Measurements from ENCODE around the gene RAC2. TPM values are rescaled to one million over a fixed set of nuclear protein-coding genes. Genes with fewer than 3 reads are reported as not detected.
"Not testable (repeated sequence)": the region's sequence is repeated elsewhere in the genome, so short reads cannot be mapped to it uniquely, and the experiment has no call there.

The RAC2 gene
- total RNA-seq, 1 donor from 2014 or later, result 13.7 TPM

DNA sequence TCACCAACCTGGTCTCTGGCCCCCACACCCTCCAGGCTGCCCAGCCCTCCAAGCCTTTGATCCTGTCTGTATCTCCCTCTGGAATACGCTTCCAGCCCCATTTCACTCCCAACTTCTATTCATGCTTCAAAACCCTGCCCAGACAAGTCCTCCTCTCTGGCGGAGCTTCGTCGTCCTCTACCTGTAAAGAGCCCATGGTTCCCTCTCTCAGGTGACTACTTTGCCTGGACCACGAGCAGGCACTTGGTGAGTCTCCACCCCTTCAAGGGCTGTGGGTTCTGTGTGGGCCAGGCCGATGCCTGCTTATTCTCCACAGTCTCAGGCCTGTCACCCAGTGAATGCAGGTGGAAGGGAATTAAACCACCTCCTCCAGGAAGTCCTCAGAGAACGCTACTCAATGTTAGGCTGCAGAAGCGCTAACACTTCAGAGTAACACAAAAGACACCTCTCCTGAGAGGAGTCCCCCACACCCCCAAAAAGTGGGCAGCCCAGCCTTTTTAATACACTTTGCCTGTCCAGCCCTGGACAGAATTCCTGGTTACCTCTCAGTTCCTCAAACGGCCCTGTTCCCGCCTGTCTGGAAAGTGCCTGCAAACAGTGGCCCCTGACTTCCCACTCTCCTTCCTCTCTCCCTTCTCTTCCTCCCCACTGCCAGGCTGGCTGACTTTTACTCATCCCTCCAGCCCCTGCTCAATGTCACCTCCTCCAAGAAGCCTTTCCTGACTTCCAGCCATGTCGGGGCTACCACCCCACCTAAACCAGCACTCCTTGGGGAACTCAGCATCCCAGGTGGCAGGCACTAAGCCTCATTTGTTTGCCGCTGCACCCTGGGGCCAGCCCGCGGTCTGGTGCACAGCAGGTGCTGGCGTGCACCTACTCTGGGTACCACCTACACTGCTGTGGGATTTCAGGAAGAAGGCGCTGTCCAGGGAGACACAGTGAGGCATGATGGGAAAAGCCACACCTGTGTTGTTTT, 9.0 kb downstream of the RAC2 start:
- DNase-seq (ENCODE audit: low read depth), result no peak

DNA sequence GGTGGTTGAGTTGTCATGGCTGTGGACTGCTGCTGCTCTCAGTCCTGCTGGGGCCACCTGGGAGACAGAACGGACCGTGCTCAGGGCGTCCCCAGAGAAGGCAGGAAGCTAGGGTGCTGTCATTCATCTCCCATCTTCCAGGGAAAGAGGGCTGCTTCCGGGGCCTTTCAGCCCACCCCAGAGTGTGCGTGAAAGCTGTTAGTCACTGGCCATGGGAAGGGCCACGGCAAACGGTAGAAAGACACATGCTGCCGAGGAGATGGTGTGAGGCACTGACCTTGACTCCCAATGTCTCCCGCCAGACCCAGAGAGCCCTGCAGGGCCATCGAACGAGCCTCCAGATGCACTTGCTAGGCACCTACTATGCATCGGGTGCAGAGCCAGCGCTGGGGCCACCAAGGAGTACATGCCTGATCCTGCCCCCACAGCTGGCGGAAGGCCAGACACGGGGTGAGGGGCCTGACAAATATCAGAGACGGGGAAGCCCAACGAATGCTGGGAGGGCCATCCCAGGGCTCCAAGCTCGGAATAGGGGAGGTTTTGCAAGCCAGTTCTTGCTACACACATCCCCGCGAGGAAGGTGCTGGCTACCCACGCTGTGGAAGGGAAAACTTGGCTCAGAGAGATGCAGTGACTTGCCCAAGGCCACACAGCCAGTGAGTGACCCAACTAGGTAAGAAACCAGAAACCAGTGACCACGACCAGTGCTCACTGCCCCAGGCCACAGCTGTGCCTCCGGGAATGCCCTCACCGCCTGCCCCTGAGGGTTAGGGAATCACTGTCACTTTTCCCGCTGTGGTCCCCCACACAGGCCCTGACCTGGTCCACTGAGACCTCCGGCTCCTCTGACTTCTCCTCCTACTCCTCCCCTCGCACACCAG, 10.1 kb downstream of the RAC2 start:
- no peak for DNase-seq (ENCODE audit: low read depth)

DNA sequence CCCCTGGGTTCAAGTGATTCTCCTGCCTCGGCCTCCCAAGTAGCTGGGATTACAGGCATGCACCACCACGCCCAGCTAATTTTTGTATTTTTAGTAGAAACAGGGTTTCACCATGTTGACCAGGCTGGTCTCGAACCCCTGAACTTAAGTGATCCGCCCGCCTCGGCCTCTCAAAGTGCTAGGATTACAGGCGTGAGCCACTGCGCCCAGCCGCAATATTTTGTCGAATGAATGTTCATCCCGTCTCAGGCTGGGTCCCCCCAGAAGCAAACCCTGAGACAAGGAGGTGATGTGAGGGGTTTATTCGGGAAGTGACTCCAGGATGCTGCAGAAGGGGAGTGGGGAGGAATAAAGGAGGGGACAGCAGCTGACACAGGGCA, 10.7 kb downstream of the RAC2 start:
- not testable (repeated sequence) for DNase-seq (ENCODE audit: low read depth)

DNA sequence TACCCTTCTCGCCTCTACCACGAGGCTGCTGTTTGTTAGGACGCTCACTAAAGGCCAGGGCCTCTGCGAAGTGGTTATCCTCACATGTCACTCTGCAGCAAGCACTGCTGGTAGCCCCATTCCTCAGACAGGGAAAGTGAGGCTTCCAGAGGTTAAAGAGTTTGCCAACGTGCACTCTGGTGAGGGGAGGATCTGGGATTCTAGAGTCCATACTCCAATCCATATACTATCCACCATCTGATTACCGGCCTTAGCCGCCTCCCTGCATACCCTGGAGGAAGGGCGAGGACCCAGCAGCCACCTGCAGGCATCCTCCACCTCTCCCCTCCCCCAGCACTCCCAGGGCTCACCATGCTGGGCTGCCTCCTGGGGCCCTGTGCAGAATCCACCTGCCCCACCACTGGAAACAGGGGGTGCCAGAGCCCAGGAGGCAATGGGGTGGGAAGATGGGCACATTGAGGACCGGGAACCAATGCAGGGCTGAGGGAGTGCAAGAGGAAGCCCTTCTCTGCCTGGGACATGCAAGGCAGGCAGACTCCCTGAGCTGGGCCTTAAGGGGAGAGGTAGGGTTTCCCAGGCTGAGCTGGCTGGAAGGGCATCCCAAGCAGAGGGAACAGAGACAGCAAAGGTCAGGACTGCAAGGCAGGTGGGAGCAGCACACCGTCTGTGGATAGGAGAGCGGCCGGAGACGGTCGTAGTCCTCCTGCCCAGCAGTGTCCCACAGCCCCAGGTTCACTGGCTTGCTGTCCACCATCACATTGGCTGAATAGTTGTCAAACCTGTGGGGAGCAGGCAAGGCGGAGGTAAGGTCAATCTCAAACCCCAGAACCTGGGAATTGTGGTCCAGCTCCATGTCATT, 11.7 kb downstream of the RAC2 start:
- DNase-seq (ENCODE audit: low read depth), result no peak

DNA sequence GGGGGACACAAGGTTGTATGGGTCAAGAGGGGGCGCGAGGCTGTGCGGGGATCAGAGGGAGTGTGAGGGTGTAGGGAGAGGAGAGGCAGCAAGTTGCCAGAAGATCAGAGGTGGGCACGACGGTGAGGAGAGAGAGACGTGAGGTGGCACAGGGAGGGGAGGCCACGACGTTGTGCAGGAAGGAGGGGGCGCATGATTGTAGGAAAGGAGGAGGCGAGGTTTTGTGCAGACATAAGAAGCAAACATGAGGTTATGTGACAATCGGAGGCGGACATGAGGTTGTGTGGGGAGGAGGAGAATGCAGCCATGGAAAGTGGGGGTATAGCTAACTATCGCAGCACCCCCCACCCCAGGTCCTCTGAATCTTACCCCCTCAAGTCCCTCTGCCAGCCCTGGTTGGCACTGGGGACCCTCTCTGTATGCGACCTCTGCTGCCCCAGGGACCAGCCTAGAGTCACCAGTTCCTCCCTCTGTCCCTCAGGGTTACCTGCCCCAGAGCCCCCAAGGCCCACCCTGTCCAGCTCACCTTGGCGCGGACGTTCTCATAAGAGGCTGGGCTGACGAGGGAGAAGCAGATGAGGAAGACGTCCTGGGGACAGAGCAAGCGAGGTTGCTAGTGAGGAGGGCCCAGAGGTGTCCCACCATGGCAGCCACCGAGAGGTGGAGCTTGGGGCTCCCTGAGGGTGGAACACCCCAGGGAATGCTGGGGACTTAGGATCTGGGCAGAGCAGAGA, 12.5 kb downstream of the RAC2 start:
- no peak for DNase-seq (ENCODE audit: low read depth)

DNA sequence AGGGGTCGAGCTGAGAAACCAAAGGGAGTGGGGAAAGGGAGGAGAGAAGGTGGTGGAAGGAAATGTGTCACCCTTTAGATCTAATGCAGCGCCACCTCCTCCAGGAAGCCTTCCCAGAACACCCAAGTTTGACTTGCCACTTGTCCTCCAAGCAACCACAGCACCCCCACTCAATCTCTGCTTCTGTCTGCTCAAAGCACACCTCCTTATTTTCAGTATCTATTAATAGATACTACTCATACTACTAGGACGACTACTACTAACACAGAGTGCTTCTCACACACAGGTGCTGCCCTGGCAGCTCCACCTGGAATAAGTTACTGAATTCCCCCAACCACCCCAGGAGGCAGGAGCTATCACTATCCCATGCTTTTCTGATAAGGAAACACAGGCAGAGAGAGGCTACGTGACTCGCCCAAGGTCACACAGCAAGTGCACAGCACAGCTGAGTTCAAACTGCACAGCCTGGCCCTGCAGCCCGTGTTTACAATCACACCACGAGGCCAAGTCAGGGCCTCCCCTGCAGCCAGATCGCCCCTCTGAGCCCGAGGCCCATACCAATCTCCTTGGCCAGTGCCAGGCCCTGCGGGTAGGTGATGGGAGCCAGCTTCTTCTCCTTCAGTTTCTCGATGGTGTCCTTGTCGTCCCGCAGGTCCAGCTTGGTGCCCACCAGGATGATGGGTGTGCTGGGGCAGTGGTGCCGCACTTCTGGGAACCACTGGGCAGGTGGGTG, 13.2 kb downstream of the RAC2 start:
- DNase-seq (ENCODE audit: low read depth), result no peak

DNA sequence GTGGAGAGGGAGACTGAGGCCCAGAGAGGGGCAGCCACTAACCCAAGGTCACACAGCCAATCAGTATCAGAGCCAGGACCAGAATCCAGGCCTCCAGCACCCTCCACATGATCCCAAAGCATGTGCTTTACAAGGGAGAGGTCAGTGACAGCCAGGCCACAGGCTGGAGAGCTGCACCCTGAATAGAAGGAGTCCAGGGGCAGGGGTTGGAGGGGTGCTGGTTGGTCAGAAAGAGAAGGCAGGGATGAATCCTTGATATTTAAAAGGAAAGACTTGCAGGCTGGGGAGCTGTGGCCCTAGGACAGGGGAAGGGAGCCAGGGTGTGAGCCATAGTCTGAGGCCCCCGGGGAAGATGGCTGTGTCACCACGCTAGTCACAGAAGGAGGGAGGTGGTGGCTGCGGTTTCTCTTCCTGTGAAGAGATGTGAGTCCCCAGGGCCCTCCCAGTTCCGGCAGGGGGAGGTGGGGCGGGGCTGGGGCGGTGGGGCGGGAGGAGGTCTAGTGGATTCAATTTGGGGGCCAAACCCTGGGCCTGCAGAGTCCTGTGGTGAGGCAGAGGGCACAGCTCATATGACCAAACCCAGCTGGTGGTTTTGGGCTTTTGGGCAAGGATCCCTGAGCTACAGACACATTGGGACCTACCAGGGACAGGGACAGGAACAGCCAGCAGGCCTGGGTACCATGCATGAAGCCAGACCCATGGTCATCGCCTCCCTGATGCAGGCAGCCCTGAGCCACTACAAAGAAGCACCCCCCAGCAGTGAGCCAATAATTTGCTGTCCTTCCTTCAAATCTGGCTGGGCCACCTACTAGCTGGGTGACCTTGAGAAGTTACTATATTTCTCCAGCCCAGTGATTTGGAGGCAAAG, 14.0 kb downstream of the RAC2 start:
- no peak for DNase-seq (ENCODE audit: low read depth)

DNA sequence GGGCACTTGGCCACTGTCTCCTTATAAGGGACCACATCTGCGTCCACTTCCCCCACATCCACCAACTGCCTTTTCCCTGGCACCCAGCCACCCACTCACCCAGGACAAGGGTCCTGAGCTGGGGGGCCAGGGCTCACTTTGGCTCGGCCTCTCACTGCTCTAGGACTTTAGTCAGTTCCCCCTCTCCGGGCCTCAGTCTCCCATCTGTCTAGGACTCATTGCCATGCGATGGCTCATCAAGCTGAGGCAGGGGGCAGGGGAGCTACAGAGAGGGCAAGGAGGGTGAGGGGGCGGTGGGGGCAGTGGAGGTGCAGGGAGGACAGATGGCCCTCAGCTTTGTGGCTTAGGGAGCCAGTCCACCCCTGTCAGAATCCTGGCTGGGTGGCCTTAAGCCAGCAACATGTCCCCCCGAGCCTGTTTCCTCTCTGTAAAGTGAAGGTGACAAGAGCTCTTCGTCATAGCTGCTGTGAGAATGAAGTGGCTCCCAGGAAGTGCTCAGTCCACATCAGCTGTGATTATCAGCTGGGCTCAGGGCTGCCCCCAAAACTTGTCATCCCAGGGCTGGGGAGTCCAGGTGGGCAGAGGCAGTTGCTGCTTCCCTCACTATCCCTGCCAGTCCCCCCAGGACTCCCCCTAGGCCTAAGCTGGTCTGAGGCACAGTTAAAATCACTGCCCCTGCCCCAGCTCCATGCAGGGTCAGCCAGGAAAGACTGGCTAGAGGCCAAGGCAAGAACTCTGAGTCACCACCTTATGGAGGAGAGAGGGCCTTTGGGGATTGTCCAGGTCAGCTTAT, 14.9 kb downstream of the RAC2 start:
- DNase-seq (ENCODE audit: low read depth), result peak; percentile 86

DNA sequence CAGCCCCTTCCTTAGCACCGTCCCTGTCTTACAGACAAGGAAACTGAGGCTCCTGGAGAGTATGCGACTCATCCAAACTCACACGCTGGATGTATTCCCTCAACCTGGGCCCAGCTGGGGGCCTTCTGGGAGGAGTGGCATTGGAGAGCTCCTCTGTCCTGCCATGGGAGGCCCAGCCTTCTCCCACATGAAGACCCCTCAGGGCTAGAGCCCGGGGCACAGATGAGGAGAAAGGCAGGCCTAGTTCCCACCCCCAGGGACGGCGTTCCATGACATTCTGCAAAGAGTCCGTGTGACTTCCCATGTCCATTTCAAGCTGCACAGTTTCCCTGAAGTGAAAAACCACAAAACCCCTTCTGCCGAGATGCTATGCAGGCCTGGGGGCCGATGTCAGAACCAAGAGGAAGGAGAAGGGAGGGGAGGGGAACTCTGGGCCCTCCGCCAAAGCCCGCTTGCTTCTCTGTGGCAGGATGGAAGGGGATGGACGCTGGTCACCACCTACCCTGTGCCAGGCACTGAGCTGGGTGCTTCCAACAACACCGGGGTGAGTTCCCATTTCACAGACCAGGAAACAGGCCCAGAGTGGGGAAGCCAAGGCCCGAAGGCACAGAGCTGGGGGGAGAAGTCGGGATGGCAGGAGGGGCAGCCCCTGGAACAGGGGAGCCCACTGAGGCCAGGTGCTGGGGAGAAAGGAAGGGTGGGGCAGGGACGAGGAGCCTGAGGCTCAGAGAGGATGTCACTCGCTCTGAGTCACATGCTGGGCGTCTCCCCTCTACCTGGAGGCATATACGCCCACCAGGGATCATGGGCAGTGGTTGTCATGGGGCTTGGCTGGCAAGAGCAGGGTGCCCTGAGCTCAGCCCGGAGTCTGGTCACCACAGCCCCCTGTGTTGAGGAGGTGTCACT, 15.7 kb downstream of the RAC2 start:
- peak; percentile 25 for DNase-seq (ENCODE audit: low read depth)

DNA sequence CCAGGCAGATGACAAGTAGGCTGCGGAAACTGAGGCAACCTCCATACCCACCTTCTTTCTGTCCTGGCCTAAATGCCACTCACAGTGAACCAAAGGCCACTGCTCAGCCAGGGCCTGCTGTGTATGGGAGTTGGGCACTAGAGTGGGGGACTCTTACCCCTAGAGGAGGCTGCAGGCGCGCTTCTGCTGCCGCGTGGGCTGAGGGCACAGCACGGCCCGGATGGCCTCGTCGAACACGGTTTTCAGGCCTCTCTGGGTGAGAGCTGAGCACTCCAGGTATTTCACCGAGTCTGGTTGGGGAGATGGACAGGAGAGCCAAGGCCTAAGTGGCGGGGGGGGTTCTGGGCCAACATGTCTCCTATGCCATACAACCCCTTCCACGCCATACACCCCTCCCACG, 17.6 kb downstream of the RAC2 start:
- DNase-seq (ENCODE audit: low read depth), result no peak

DNA sequence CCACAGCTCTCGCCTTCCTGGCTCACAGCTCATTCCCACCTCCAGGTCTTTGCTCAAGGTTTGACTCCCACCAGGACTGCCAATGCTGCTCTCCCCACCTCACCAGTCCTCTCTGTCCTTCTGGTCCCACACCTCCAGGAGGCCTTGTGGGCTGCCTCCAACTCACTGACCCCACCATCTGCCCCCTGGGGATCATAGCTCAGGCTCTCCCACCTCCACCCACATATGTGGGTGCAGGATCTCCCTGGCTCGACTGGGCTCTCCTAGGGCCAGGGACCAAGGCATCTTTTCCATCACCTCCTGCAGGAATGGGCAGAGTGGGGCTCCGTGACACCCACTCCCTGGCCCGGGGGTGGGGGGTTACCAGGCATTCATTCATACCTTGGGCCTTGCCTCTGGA, 18.0 kb downstream of the RAC2 start:
- DNase-seq (ENCODE audit: low read depth), result no peak

DNA sequence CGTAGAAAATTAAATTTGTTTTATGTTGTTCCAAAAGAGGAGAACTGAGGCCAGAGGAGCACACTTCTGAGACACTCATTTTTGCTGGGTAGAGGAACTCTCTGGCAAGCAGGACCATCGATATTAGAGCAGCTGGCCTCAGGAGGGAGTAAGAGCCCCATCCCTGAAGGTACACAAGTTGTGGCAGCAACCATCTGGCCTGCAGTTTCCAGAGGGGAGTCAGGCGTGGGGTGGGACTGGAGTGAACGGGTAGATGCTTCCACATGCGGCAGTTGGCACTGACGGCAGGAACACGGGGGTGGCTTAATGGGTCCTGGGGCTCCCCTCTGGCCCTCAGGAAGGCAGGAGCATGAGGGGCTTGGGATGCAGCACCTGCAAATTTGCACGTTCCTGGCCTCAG, 18.6 kb downstream of the RAC2 start:
- DNase-seq (ENCODE audit: low read depth), result no peak

DNA sequence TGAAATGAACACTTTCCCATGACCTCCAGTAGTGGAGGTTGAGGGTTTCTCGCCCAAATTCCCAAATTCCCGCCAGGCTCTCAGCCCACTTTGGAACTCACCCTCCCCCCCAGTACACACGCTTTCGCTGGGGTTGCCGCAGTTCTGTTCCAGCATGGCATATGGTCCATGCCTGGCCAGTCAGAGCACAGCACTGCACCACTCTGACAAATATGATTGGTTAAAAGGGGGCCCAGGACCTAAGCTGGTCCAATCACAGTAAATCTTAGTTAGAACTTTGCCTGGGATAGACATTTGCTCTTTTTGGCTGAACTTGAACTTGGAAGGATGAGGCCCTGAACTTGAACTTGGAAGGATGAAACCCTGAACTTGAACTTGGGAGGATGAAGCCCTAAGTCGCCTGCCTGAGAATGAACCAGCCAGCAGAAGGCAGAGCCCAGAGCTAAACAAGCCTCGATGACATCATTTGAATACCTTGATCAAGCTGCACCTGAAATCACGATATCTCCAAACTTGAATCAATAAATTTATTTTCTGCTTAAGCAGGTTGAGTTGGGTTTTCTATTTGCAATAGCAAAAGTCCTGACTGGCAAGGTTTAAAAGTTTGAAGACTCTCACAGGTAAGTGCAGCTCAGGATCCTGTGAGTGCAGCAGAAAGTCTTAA, 19.2 kb downstream of the RAC2 start:
- DNase-seq (ENCODE audit: low read depth), result no peak

DNA sequence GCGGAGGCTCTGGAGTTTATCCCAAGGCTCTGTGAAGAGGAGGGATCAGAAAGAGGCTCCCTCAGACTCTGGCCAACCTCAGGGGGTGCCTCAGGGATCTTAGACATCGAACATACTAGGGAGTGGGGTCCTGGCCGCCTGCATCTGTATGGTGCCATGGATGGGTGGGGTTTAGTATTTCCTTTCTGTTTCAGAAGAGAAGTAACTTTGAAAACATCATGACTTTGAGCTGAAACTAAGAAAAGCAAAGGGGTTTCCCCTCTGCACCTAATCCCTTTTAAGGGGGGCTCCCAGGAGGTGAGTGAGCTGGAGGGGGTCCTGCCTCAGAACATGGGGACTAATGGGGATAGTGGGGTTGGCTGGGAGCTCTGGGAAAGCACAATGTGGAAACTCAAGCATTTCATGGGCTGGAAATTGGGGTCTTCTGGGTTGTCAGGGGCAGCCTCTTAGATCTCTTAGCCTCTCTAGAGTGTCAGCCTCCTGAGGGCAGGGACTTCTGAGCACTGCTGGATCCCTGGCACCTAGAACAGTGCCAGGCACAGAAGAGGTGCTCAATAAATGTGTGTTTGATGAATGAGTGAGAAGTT, 20.0 kb downstream of the RAC2 start:
- no peak for DNase-seq (ENCODE audit: low read depth)

DNA sequence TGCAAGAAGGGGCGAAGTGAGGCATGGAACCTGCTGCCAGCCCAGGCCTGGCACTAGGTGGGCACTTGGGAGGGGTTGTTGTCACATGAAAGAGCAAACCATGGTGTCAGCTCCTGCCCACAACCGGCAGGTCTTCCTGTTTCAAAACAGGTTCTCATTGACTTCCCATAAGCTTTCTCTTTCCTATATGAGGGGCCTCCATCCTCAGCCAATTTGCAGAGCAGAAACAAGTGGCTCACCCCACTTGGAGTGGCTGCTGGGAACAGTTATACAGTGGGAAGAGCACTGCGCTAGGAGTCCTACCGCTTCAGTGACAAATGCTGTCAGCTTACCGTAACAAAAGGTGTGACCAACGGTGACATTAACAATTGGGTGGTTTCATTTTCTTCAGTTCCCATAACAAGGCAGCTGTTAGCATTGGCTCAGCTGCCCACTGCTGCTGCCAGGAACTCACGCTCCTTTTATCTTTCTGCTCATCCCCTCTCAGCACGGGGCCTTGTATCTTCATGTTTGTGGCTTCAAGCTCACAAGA, 21.6 kb downstream of the RAC2 start:
- DNase-seq (ENCODE audit: low read depth), result no peak

All from renal cortical epithelial cell (primary cell).